Activated effector memory CD4-positive, alpha-beta T cell treated with anti-CD3 and anti-CD28 coated beads, Interleukin-2, amount 50 U/mL, for 16 hours (primary cell): ENCODE data around the gene MAP3K19.
"Not testable (repeated sequence)": the region's sequence is repeated elsewhere in the genome, so short reads cannot be mapped to it uniquely, and the experiment has no call there.

Experiments
- DNase-seq: peaks from one replicate; pipeline ENCODE4 v3.0.0-alpha.2; 2020

The MAP3K19 gene

DNA sequence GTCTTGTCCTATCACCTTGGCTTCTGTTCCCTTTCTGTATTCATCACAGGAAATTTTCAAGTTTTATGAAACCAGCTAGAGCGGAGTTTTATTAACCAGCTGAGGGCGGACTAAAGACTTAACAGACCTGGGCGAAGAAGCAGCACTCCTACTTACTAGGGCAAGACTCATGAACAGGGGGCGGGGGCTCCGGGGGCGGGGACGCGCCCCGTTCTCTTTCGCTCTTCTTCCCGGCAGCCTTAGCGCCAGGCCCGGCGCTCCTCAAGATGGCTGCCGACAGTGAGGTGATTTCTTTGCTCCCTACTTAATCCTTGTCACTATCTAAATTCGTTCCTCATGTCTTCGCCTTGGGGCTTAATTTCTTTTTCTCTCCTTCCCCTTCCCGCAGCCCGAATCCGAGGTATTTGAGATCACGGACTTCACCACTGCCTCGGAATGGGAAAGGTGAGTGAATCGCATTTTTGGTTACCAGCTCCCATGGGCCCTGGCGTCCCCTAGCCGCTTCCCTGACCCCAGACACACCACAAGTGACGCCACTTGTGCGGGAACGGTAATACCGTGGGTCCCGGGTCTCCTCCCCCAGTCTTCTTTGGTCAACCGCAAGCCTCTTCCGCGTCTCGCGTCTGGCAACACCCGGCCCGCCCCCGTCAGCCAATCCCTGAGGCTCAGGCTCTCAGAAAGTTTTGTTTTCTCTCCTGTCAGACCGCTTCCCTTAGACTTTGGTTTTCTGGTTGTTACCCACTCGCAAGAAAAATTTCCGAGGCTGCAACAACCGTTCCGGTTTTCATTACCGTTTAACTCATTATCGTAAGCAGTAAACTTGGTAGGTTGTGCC is 5.0 kb upstream of the MAP3K19 start, which contains the start of gene RAB3GAP1:
Gene RAB3GAP1, plus strand, starts transcription at position 251 of the 835 bp plus-strand sequence. Its CDS starts 16 bp downstream, at position 267.
- peak; percentile 97 for DNase-seq

DNA sequence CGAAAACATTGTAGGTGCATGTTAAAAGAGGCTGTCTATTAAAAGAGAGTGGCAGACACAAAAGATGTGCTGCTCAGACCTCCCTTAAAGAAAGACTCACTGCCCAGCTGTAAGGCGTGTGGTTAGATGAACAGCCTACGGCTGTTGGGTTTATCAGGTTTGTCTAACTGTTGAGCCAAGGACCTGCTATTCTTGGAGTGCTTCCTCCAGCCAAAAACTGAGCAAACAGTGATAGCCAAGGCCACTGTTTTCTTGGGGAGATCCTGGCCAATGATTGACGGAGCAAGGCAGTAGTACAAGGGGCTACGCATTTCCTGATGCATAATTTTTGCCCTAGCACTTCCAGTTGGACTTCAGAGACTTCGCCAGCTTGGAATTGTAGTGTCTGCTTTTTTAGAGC is 3.4 kb upstream of the MAP3K19 start:
- no peak for DNase-seq

DNA sequence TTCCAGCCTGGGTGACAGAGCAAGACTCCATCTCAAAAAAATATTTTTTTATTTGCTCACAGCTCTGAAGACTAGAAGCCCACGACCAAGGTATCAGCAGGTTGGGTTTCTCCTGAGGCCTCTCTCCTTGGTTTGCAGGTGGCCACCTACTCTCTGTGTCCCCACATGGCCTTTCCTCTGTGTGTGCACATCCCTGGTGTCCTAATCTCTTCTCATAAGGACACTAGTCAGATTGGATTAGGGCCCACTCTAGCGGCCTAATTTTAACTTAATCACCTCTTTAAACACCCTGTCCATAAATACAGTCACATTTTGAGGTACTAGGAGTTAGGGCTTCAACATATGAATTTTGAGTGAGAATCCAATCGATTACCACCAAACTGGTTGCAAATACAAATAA is 2.9 kb upstream of the MAP3K19 start:
- DNase-seq: no peak

- DNase-seq: no peak
These were observed 875 bp upstream of the MAP3K19 start for GRCh38 chr2:135048122-135048521.

- DNase-seq: peak; percentile 68
These were observed 3.9 kb downstream of the MAP3K19 start for GRCh38 chr2:135043345-135043744.

DNA sequence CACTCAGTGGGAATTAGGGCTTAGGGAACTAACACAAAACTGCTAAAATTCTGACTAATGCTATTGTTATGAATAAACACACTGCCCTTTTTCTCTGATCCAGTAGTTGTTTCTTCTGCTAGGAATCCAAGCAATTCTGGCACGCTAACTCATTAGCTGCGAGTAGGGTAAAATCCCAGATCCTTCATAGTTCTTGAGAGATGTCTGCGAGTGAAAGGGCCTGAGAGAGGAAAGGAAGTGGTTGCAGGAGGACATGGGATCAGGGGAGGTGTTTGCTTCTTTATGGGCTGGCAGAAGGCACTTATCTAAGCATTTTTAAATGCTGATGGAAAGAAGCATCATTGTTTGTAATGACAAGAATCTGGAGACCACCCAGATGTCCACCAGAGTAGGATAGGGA is 9.4 kb downstream of the MAP3K19 start:
- DNase-seq: no peak

DNA sequence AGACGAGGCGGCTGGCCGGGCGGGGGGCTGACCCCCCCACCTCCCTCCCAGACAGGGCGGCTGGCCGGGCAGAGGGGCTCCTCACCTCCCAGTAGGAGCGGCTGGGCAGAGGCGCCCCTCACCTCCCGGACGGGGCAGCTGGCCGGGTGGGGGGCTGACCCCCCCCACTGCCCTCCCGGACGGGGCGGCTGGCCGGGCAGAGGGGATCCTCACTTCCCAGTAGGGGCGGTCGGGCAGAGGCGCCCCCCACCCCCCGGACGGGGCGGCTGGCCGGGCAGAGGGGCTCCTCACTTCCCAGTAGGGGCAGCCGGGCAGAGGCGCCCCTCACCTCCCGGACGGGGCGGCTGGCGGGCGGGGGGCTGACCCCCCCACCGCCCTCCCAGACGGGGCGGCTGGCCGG is 14.0 kb downstream of the MAP3K19 start:
- not testable (repeated sequence) for DNase-seq

DNA sequence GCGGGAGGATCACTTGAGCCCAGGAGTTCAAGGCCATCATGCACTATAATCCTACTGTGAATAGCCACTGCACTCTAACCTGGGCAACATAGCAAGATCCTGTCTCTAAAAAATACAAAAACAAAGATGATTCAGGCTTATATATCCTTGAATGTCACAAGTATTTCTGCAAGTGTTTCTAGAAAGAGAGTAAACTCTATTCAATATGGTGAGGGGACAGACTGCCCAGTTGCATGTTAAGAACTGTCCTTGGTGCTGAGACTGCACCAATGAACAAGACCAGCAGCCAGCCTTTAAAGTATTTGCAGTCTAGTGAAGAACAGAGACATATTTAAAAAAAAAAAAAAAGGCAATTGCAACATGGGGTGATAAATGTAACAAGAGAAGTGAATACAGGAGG is 16.4 kb downstream of the MAP3K19 start:
- DNase-seq: no peak

GRCh38 chr2:135029481-135030134 is 17.6 kb downstream of the MAP3K19 start:
- no peak for DNase-seq

- DNase-seq: no peak
These were observed 23.3 kb downstream of the MAP3K19 start for GRCh38 chr2:135023886-135024485.

- DNase-seq: no peak
These were observed 24.0 kb downstream of the MAP3K19 start for GRCh38 chr2:135022952-135023880.

GRCh38 chr2:135021618-135022017 is 25.6 kb downstream of the MAP3K19 start:
- no peak for DNase-seq

GRCh38 chr2:135011633-135012032 is 35.6 kb downstream of the MAP3K19 start:
- DNase-seq: no peak

- DNase-seq: no peak
These were observed 36.9 kb downstream of the MAP3K19 start for GRCh38 chr2:135010200-135010942.

- no peak for DNase-seq
These were observed 37.9 kb downstream of the MAP3K19 start for GRCh38 chr2:135009339-135009738.

- no peak for DNase-seq
These were observed 41.5 kb downstream of the MAP3K19 start for GRCh38 chr2:135005753-135006152.

DNA sequence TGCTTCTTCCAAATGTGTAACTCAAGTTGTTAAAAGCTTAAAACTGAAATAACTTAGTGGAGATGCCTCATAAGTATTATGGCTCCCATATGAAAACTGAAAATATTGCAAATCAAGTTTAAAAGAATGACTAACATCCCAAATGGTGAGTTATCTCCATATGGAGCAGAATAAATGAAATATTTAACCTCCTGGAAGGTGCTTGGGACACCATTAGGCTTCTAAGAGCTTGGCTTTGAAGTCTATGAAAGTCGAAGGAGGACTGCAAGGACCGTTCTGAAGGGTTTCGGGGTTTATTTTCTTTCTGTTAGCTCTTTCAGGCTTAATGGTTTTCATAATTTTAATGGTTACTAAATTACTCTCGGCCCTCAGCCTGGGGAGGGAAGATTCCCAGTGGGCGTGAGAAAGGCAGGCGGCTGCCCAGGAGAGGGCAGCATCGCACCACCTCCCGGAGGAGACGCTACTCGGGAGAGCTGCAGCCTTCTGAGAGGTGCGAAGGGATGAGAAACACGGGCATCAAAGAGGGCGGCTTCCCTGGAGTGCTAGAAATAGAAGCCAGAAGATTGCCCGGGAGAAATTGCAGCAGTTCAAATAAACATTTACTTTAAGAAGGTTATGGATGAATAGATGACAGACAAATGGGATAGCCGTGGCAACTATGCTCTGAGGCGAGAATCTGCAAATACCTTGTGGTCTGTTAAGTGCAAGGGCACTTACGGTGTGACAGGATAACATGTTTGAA is 43.1 kb downstream of the MAP3K19 start:
- DNase-seq: peak; percentile 89

DNA sequence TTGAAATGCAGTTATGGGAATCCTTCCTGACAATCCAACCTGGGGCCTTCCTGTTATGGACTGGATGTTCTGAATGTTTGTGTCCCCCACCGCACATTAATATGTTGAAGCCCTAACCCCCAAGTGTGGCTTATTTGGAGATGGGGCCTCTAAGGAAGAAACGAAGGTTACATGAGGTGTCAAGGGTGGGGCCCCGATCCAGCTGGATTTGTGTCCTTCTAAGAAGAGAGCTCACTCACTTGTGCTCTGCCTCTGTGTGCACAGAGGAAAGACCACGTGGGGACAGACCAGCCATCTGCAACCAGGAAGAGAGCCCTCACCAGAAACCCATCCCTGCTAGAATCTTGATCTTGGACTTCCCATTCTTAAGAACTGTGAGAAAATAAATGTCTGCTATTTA is 44.4 kb downstream of the MAP3K19 start:
- DNase-seq: no peak

GRCh38 chr2:134999521-134999920 is 47.7 kb downstream of the MAP3K19 start:
- no peak for DNase-seq

DNA sequence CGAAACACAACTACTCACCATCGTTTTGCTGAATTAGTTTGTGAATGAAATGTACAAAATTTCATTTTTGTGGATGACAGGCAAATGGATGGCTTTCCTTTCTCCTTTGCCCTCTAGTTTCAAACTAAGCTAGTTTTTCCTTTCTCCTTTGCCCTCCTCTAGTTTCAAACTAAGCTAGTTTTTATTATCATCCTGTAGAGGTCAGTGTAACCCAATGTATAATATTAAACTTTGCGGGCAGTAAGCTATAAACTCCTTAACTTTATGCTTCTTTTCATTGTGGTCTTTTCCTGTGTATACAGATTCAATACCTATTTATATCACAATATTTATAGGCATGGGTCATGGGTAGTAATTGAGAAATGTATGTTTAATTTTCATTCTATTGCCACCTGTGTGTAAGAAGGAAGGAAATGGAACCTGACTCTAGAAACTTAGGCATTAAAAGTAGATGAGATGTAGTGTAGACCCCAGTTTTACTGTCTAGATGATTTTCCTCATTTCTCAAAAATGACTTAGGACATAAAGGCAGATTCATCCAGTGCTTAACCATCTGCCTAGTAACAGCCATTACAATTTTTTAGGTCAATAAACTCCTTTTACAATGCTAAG is 58.1 kb downstream of the MAP3K19 start:
- DNase-seq: no peak

- no peak for DNase-seq
These were observed 62.2 kb downstream of the MAP3K19 start for GRCh38 chr2:134985061-134985460.
